Pancreas (tissue), 10 donors: ENCODE results near the gene NBEA. TPM values are rescaled to one million over a fixed set of nuclear protein-coding genes. Genes with fewer than 3 reads are reported as not detected.
A peak's percentile ranks its signal among the peaks of the same experiment; 100 is the strongest.

Experiments used
- ATAC-seq, 4 donors: fragments of 200-7000 bp; cut with Tn5 transposase; one replicate each; pipeline versions ENCODE4 v1.8.0 to v1.9.1; 2020; ENCODE audit warnings: mild to moderate bottlenecking in 4 of 4, moderate library complexity in 4 of 4
- DNase-seq, 6 donors: peaks; one replicate each; pipeline ENCODE4 v3.0.0-alpha.2; 2020
- FAIRE-seq: peaks from 2 replicates; lab custom pipeline; 2012; peaks lifted over from hg19 to GRCh38; lab: Jason Lieb, UNC
- H3K27ac ChIP-seq, 4 donors: fragments of 200-600 bp; sonication (generic); 1 replicate in 3 of 4; 2 replicates in 1 of 4; pipeline versions ENCODE4 v1.5.0 to v1.8.0; 2020
- H3K27me3 ChIP-seq, 4 donors: fragments of 200-600 bp; one replicate each; pipeline ENCODE4 v1.8.0; 2021
- H3K36me3 ChIP-seq, 3 donors: fragments of 200-600 bp; sonication (generic) in 1 of 3; one replicate each; pipeline versions ENCODE4 v1.5.0 to v1.8.0; 2020 to 2021
- H3K4me1 ChIP-seq, 3 donors: fragments of 200-600 bp; one replicate each; pipeline ENCODE4 v1.8.0; 2021
- H3K4me3 ChIP-seq, 4 donors: fragments of 200-600 bp; sonication (generic) in 2 of 4; one replicate each; pipeline versions ENCODE4 v1.5.0 to v1.8.0; 2020 to 2021
- H3K9me3 ChIP-seq, 4 donors: fragments of 200-600 bp; one replicate each; pipeline ENCODE4 v1.8.0; 2021
- CTCF ChIP-seq, 4 donors: fragments of 200-600 bp; sonication (generic) in 3 of 4; IDR thresholded peaks; one replicate each; pipeline versions ENCODE4 v1.5.0 to v1.8.0; 2021; ENCODE audit warnings: antibody characterized with exemption in 4 of 4
- WGBS, 2 donors: extraction: QIAGEN DNeasy Blood & Tissue Kit; methylation state at CpG; one replicate each; pipeline ENCODE4 v1.1.7; 2013; 5-methylcytosine and 5-hydroxymethylcytosine counted together
- intact Hi-C, 3 donors: fragments of 100-400 bp; cut with DNase I; formaldehyde crosslinking; loops; one replicate each; pipeline versions ENCODE4 v1.11.1 to v1.14.2; 2022
- polyA plus RNA-seq, 2 donors: library from polyadenylated mRNA; stranded (reverse); fragments of 200-250 nt; gene quantifications; one replicate each; pipeline ENCODE4 v1.2.3, GENCODE V29; 2013
- total RNA-seq, 6 donors: library from RNA; stranded (reverse); fragmentation: NEBNext Ultra II Directional in 4 of 6; extraction: Animal tissue kit (Norgen Biotek cat#: 25700) in 4 of 6; gene quantifications; one replicate each; pipeline versions ENCODE4 v1.2.1 to v1.2.4, GENCODE V29; 2021 to 2023
- donor health status: healthy with polysubstance abuse.
- donor health status: DM: no; HTN: no; CAD: no; lungs with moderate emphysema.
- donor health status: DM: no; HTN: no; CAD: no.
- donor health status: control.
- donor health status: control.
- donor health status: Bipolar disorder and iron deficiency.
- donor health status: DM: yes; HTN: yes; CAD: no.
- donor health status: DM: no; HTN: no; CAD: no.
- donor health status: DM: no; HTN: no; CAD: no.
- donor health status: DM: yes; HTN: yes; CAD: no.

NBEA gene
- total and polyA plus RNA-seq, 8 donors = 2.4 to 10.4 (median 4.8) TPM

- H3K27ac ChIP-seq = no peak overlapping the region
- no peaks in the 10 kb centered on the region for H3K9me3 ChIP-seq
- DNase-seq (no peak), FAIRE-seq (peak; percentile 37), ATAC-seq (no peak)
- no peak for TF ChIP-seq CTCF (IDR thresholded peaks at IDR 0.05)
- H3K27me3 ChIP-seq = no peaks in the 10 kb centered on the region
- H3K4me1 ChIP-seq = no peaks in the 10 kb centered on the region
- no peak overlapping the region for H3K4me3 ChIP-seq
- WGBS, 2 donors = 83 to 91% methylated on average over 2 of the region's 2 CpGs
- intact Hi-C loops = no loop called here
- no peaks in the 10 kb centered on the region for H3K36me3 ChIP-seq
Measured at GRCh38 chr13:35025314-35025713, 83.2 kb downstream of the NBEA start.

GRCh38 chr13:35028338-35028867 lies 86.3 kb downstream of the NBEA start:
- H3K27ac ChIP-seq = no peak overlapping the region
- no peaks in the 10 kb centered on the region for H3K36me3 ChIP-seq
- TF ChIP-seq CTCF (IDR thresholded peaks at IDR 0.05) = no peak
- peaks cover 0 to 6% (median 0%) of the 10 kb centered on the region in 4 donors for H3K9me3 ChIP-seq
- intact Hi-C loops = no loop called here
- no peak overlapping the region for H3K4me3 ChIP-seq
- H3K4me1 ChIP-seq = no peaks in the 10 kb centered on the region
- DNase-seq = no peak
- no peak for FAIRE-seq
- WGBS, 2 donors = 94 to 100% methylated on average over 1 of the region's 1 CpG
- H3K27me3 ChIP-seq = no peaks in the 10 kb centered on the region
- no peak for ATAC-seq

- ATAC-seq (no peak), FAIRE-seq (no peak), DNase-seq (no peak)
- TF ChIP-seq CTCF (IDR thresholded peaks at IDR 0.05) = no peak
- Histone ChIP-seq H3K36me3 (no peaks in the 10 kb centered on the region), H3K9me3 (no peaks in the 10 kb centered on the region), H3K4me3 (no peak overlapping the region), H3K4me1 (no peaks in the 10 kb centered on the region), H3K27ac (no peak overlapping the region), H3K27me3 (no peaks in the 10 kb centered on the region)
- intact Hi-C loops = no loop called here
- WGBS, 2 donors = 83 to 89% methylated on average over 3 of the region's 3 CpGs
Measured at GRCh38 chr13:35039012-35039411, 96.9 kb downstream of the NBEA start.

DNA sequence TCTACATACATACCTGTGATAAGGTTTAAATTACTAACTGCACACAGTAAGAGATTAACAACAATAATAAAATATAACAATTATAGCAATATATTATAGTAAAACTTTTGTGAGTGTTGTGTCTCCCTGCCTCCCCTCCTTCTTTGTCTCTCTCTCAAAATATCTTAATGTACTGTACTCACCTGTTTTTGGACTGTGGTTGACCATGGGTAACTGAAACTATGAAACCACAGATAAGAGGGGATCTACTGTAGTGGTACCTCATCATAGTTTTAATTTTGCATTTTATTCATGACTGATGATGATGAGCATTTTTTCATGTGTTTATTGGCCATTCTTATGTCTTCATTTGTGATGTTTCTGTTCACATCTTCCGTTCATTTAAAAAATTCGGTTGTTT lies 104.5 kb downstream of the NBEA start:
- H3K36me3 ChIP-seq = no peaks in the 10 kb centered on the region
- DNase-seq (no peak), FAIRE-seq (no peak), ATAC-seq (no peak)
- WGBS, 2 donors = 88 to 90% methylated on average over 2 of the region's 2 CpGs
- intact Hi-C loops = no loop called here
- no peak overlapping the region for H3K27ac ChIP-seq
- H3K4me1 ChIP-seq = peaks cover 0 to 6% (median 0%) of the 10 kb centered on the region in 3 donors
- TF ChIP-seq CTCF (IDR thresholded peaks at IDR 0.05) = no peak
- H3K9me3 ChIP-seq = no peaks in the 10 kb centered on the region
- H3K4me3 ChIP-seq = no peak overlapping the region
- no peaks in the 10 kb centered on the region for H3K27me3 ChIP-seq

GRCh38 chr13:35055705-35056104 lies 113.6 kb downstream of the NBEA start:
- no peak overlapping the region for H3K27ac ChIP-seq
- no peaks in the 10 kb centered on the region for H3K27me3 ChIP-seq
- intact Hi-C loops = no loop called here
- DNase-seq (no peak), ATAC-seq (no peak), FAIRE-seq (peak; percentile 78)
- no peak overlapping the region for H3K4me3 ChIP-seq
- no peaks in the 10 kb centered on the region for H3K9me3 ChIP-seq
- WGBS, 2 donors = 91 to 96% methylated on average over 5 of the region's 5 CpGs
- TF ChIP-seq CTCF (IDR thresholded peaks at IDR 0.05) = no peak
- H3K36me3 ChIP-seq = no peaks in the 10 kb centered on the region
- H3K4me1 ChIP-seq = peaks cover 0 to 3% (median under 1%) of the 10 kb centered on the region in 3 donors
